Measurements from ENCODE around the gene SMURF2. TPM values are rescaled to one million over a fixed set of nuclear protein-coding genes. Genes with fewer than 3 reads are reported as not detected.

The SMURF2 gene
- total and polyA plus RNA-seq, 9 of the 15 experiments (the other 6 are each of a cell fraction or from before 2014, with no cell fraction given): 3.8 to 22.0 (median 14.8) TPM

- no peak for TF ChIP-seq AFF1 (IDR thresholded peaks at IDR 0.05; ENCODE audit: low read depth in 1 of 2, partially characterized antibody in 2 of 2)
- TF ChIP-seq JUN (IDR thresholded peaks at IDR 0.05; ENCODE audit: borderline replicate concordance, low read depth, low read length): peak; percentile 80; the same call in 1 of the 2 replicates
- TF ChIP-seq JUN (CRISPR knock-in tag; IDR thresholded peaks at IDR 0.05; ENCODE audit: borderline replicate concordance): no peak
- 0 out of 2 replicates have a peak, but pooled peaks have one; percentile 64 for TF ChIP-seq ZNF511 (CRISPR knock-in tag; IDR thresholded peaks at IDR 0.05)
- no peak for TF ChIP-seq MAFG (tag; conservative IDR thresholded peaks at IDR 0.05)
- no peak for TF ChIP-seq SRSF3 (IDR thresholded peaks at IDR 0.05; ENCODE audit: insufficient read depth, low read length)
- peak; percentile 97 for TF ChIP-seq TAF7 (tag; IDR thresholded peaks at IDR 0.05)
- TF ChIP-seq RB1 (IDR thresholded peaks at IDR 0.05; ENCODE audit: low read depth): peak; percentile 76
- peak; percentile 37; the same call in 1 of the 2 replicates for TF ChIP-seq ZBTB2 (IDR thresholded peaks at IDR 0.05)
- no peak for TF ChIP-seq HDGF (IDR thresholded peaks at IDR 0.05)
- no peak for TF ChIP-seq MTF1 (CRISPR knock-in tag; IDR thresholded peaks at IDR 0.05; ENCODE audit: borderline replicate concordance)
- no peak for TF ChIP-seq POU5F1 (IDR thresholded peaks at IDR 0.05; ENCODE audit: borderline replicate concordance, low read depth, low read length, partially characterized antibody)
- no peak for TF ChIP-seq ZNF274 (IDR thresholded peaks at IDR 0.05; ENCODE audit: borderline replicate concordance, low read depth, low read length)
- TF ChIP-seq ELK3 (CRISPR knock-in tag; IDR thresholded peaks at IDR 0.05): no peak
- no peak for TF ChIP-seq ZNF707 (CRISPR knock-in tag; conservative IDR thresholded peaks at IDR 0.05)
- no peak for TF ChIP-seq MIER1 (IDR thresholded peaks at IDR 0.05; ENCODE audit: low read depth)
- TF ChIP-seq POLR2H (tag; IDR thresholded peaks at IDR 0.05; ENCODE audit: low read depth): peak; percentile 98
- TF ChIP-seq MCM2 (IDR thresholded peaks at IDR 0.05; ENCODE audit: low read depth): no peak
- 0 out of 2 replicates have a peak, but pooled peaks have one; percentile 50 for TF ChIP-seq ZKSCAN1 (IDR thresholded peaks at IDR 0.05; ENCODE audit: low read depth, low read length)
- TF ChIP-seq GATA2 (CRISPR knock-in tag; IDR thresholded peaks at IDR 0.05): no peak
- no peak for TF ChIP-seq ZNF639 (CRISPR knock-in tag; conservative IDR thresholded peaks at IDR 0.05 in 1 of 2, IDR thresholded peaks at IDR 0.05 in 1 of 2)
Measured at GRCh38 chr17:64506201-64506575, 155.9 kb downstream of the SMURF2 start, which contains the start of gene DDX5 (continued).

All from K562 (cell line).